Epithelial cell of proximal tubule (primary cell): ENCODE data around the gene CTIF. TPM values are rescaled to one million over a fixed set of nuclear protein-coding genes. Genes with fewer than 3 reads are reported as not detected.

Experiments used
- DNase-seq: peaks from one replicate; pipeline ENCODE4 v3.0.0-alpha.2; 2011; ENCODE audit warnings: low read depth
- H3K4me3 ChIP-seq: 2 replicates; pipeline ENCODE4 v1.5.1; 2011; ENCODE audit warnings: low read depth, mild to moderate bottlenecking, low read length
- total RNA-seq: library from RNA; depleted of rRNA; stranded (reverse); fragments of >200 nt; gene quantifications from 2 replicates; pipeline ENCODE4 v1.2.3, GENCODE V29; 2015
- TF ChIP-seq, protein P1 (sequence below): conservative IDR thresholded peaks from 2 replicates; pipeline ENCODE4 v1.5.1; 2012; ENCODE audit warnings: low read depth, mild to moderate bottlenecking, low read length

Gene CTIF
- total RNA-seq, 1 donor from 2014 or later = 12.9 TPM

DNA sequence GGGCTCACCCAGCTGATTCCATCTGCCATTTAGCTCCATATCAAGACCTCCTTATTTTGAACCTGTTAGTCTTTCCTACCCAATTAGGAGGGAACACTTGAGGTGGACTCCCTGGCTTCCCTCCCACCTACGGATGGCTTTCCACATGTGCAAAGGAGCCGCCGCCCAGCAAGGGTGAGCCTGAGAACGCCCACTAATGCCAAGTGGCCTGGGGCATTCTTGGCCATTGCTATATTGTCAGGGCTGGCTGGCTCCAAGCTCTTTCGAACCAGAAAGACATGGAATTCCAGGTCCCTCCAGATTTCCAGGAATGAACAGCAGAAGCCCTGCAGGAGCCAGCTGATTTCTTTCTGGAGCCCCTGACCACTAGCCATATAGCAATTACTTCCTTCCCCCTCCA lies 215.7 kb downstream of the CTIF start:
- no peak for DNase-seq
- no peak overlapping the region for H3K4me3 ChIP-seq
- TF ChIP-seq, protein P1, sequence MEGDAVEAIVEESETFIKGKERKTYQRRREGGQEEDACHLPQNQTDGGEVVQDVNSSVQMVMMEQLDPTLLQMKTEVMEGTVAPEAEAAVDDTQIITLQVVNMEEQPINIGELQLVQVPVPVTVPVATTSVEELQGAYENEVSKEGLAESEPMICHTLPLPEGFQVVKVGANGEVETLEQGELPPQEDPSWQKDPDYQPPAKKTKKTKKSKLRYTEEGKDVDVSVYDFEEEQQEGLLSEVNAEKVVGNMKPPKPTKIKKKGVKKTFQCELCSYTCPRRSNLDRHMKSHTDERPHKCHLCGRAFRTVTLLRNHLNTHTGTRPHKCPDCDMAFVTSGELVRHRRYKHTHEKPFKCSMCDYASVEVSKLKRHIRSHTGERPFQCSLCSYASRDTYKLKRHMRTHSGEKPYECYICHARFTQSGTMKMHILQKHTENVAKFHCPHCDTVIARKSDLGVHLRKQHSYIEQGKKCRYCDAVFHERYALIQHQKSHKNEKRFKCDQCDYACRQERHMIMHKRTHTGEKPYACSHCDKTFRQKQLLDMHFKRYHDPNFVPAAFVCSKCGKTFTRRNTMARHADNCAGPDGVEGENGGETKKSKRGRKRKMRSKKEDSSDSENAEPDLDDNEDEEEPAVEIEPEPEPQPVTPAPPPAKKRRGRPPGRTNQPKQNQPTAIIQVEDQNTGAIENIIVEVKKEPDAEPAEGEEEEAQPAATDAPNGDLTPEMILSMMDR = no peak

DNA sequence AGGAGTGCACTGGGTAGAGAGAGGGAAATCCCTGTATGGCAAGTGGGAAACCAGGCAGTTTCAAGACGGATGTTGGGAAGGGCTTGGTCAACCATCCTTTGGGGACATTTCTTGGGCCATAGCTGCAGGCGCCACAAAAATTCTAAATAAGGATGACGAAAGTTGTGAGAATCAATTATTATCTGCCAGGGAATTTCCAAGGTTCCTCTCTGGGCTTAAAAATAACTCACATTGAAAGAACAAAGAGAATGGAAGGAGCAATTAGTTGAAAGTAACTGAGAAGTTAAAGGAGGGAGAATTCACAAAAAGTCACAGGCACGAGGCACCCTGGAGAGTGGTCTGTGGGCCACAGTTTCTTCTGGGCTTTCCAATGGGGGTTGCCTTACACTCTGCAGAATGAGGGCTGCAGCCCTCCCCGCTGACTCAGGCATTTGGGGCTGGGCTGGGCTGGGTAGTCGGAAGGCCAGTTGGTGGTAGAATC lies 216.2 kb downstream of the CTIF start:
- no peak for DNase-seq
- no peak overlapping the region for H3K4me3 ChIP-seq
- TF ChIP-seq, protein P1 = no peak

DNA sequence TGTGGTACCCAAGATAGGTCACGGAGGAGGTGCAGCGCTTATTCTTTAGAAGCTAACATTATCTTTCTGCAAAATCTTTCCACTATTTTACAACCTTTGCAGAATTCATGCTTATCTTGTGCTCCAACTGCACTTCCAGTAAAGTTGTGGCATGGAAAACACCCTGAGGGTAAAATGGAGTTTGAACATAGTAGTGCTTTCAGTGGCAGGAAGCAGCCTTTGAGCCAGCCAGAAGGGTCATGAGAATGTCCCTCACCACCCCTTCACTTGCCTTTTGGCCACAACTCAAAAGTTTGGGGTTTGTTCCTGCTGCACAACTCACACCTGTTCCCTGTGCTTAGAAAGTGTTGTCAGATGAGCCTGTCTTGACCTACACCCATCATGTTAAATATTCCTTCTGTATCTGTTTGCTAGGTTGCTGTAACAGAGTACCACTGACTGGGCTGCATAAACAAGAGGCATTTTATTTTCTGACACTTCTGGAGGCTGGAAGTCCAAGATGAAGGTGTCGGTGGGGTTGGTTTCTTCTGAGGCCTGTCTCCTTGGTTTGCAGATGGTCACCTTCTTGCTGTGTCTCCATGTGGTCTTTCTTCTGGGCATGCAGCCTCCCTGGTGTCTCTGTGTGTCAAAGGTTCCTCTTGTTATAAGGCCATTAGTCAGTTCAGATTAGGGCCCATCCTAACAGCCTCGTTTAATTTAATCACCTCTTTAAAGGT lies 217.8 kb downstream of the CTIF start:
- TF ChIP-seq, protein P1 = no peak
- no peak for DNase-seq
- no peak overlapping the region for H3K4me3 ChIP-seq

DNA sequence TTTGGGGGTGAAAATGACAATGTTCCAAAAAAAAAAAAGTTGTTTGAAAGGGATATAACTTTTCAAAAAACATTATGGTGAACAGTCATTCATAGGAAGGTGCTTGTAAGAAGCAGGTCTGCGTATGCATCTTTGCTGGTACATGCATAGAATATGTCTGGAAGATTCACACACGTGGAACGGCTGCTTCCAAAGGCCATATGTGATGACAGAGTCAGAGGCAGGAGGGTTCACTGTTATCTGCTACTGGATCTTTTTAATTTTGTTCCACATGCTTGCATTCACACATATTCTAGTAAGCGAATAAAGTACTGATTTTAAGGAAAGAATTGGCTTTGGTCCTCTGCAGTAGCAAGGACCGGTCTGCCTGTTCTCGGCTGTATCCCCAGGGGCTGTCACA lies 218.5 kb downstream of the CTIF start:
- DNase-seq = no peak
- TF ChIP-seq, protein P1 = no peak
- H3K4me3 ChIP-seq = no peak overlapping the region

DNA sequence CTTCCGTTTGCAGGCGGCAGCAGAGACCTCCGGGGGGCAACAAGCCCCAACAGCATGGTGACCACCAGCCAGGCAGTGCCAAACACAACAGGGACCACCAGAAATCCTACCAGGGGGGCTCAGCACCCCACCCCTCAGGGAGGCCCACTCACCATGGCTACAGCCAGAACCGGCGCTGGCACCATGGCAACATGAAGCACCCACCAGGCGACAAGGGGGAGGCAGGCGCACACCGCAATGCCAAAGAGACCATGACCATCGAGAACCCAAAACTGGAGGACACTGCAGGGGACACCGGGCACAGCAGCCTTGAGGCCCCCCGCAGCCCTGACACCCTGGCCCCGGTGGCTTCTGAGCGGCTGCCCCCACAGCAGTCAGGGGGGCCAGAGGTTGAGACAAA lies 219.1 kb downstream of the CTIF start:
- no peak overlapping the region for H3K4me3 ChIP-seq
- TF ChIP-seq, protein P1 = no peak

DNA sequence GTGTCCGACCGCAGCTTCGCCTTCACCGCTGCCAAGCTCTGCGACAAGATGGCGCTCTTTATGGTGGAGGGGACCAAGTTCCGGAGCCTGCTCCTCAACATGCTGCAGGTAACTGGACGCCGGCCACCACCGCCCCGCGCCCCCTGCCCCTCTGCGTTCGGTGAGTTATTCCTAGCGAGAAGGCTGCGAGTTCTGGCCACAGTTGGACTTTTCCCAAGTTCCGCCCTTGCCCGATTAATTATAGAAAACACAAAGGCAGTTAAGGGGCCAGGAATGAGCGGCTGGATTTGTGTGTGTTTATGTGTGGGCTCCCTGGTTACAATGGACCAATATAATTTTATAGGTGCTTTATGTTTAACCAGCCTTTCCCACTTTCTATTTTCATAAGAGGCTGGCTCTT lies 222.8 kb downstream of the CTIF start:
- DNase-seq = no peak
- no peak overlapping the region for H3K4me3 ChIP-seq
- TF ChIP-seq, protein P1 = no peak

More for the DNA sequence above, 219.1 kb downstream of the CTIF start:
- DNase-seq = no peak

DNA sequence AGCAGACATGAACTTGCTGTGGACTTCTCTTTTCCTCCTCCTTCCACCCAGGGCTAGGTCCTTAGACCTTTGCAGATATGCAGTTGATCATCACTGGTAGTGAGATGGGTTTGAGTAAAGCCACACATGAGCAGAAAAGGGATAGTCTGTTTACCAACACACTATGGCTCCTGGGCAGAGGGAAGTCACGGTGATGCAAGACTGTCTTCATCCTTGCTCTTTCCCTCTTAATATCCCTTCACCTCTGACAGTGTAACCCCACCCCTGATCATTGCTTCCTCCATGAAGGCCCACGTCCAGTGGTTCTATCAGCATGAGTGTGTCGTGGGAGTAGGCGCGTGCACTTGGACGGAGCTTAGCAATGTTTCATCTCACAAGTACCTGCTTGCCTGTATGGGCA lies 223.2 kb downstream of the CTIF start:
- H3K4me3 ChIP-seq = no peak overlapping the region
- TF ChIP-seq, protein P1 = no peak
- no peak for DNase-seq
